Right lobe of liver (tissue), 6 donors: Measurements from ENCODE around the gene NCBP1. TPM values are rescaled to one million over a fixed set of nuclear protein-coding genes. Genes with fewer than 3 reads are reported as not detected.

ENCODE experiments used
- ATAC-seq, 4 donors: fragments of 200-7000 bp; cut with Tn5 transposase; one replicate each; pipeline ENCODE4 v1.9.1; 2020; ENCODE audit warnings: mild to moderate bottlenecking in 4 of 4, moderate library complexity in 4 of 4
- DNase-seq, 3 donors: peaks; one replicate each; pipeline ENCODE4 v3.0.0-alpha.2; 2020
- H3K27ac ChIP-seq, 3 donors: fragments of 200-600 bp; one replicate each; pipeline ENCODE4 v1.8.0; 2022
- H3K27me3 ChIP-seq, 2 donors: fragments of 200-600 bp; one replicate each; pipeline ENCODE4 v1.8.0; 2022
- H3K36me3 ChIP-seq, 4 donors: fragments of 200-600 bp; sonication (generic) in 1 of 4; one replicate each; pipeline versions ENCODE4 v1.5.1 to v1.8.0; 2017 to 2022; ENCODE audit warnings: control low read depth in 1 of 4
- H3K4me1 ChIP-seq, 4 donors: fragments of 200-600 bp; sonication (generic) in 1 of 4; one replicate each; pipeline versions ENCODE4 v1.5.1 to v1.8.0; 2017 to 2022; ENCODE audit warnings: control low read depth in 1 of 4
- H3K4me3 ChIP-seq, 3 donors: fragments of 200-600 bp; one replicate each; pipeline ENCODE4 v1.8.0; 2022
- H3K9me3 ChIP-seq, 4 donors: fragments of 200-600 bp; sonication (generic) in 1 of 4; one replicate each; pipeline versions ENCODE4 v1.5.1 to v1.8.0; 2017 to 2022; ENCODE audit warnings: control low read depth in 1 of 4
- CTCF ChIP-seq, 4 donors: fragments of 200-600 bp in 3 of 4; fragments of 450-650 bp in 1 of 4; IDR thresholded peaks; one replicate each; pipeline versions ENCODE4 v1.5.1 to v1.8.0; 2016 to 2022; ENCODE audit warnings: antibody characterized with exemption in 4 of 4, mild to moderate bottlenecking in 2 of 4
- POLR2A ChIP-seq: fragments of 450-650 bp; IDR thresholded peaks from one replicate; pipeline ENCODE4 v1.6.1; 2017; ENCODE audit warnings: antibody characterized with exemption, mild to moderate bottlenecking
- WGBS: methylation state at CpG from one replicate; pipeline ENCODE4 v1.1.6; 2018; ENCODE audit warnings: low coverage, low lambda C conversion rate; ENCODE audit not compliant: insufficient coverage; ENCODE audit errors: missing lambda C conversion rate; 5-methylcytosine and 5-hydroxymethylcytosine counted together
- intact Hi-C, 2 donors: fragments of 100-400 bp; cut with DNase I; formaldehyde crosslinking; loops; one replicate each; pipeline versions ENCODE4 v1.11.2 to v1.14.1; 2022
- total RNA-seq, 6 experiments: library from RNA; depleted of rRNA in 2 of 6; stranded (reverse); fragments of >200 nt in 2 of 6; fragmentation: NEBNext Ultra II Directional in 3 of 6; extraction: Animal tissue kit (Norgen Biotek cat#: 25700) in 3 of 6; gene quantifications; one replicate each; pipeline versions ENCODE4 v1.1.0 to v1.2.4, GENCODE V29; 2016 to 2023
- donor health status: DM: no; HTN: yes; CAD: no.
- donor health status: DM: no; HTN: no; CAD: no.
- donor health status: DM: no; HTN: no; CAD: no.
- donor health status: DM: no; HTN: yes; CAD: no.
- donor health status: DM: no; HTN: yes; CAD: no.

NCBP1 gene
- total RNA-seq, 6 experiments from 2014 or later, result 10.9 to 15.3 (median 12.5) TPM

GRCh38 chr9:97623946-97624345 lies 9.7 kb upstream of the NCBP1 start:
- TF ChIP-seq POLR2A, result no peak
- no peak for TF ChIP-seq CTCF (IDR thresholded peaks at IDR 0.05)
- WGBS, result 80% methylated on average over 1 of the region's 1 CpG
- intact Hi-C loops, result no loop called here
- H3K4me3 ChIP-seq, result no peak overlapping the region
- no peak overlapping the region for H3K27ac ChIP-seq
- no peaks in the 10 kb centered on the region for H3K27me3 ChIP-seq
- no peaks in the 10 kb centered on the region for H3K9me3 ChIP-seq
- no peak for DNase-seq
- peaks cover 0 to 8% (median 0%) of the 10 kb centered on the region in 4 donors for H3K36me3 ChIP-seq
- H3K4me1 ChIP-seq, result peaks cover 0 to 4% (median 0%) of the 10 kb centered on the region in 4 donors
- ATAC-seq, result no peak

DNA sequence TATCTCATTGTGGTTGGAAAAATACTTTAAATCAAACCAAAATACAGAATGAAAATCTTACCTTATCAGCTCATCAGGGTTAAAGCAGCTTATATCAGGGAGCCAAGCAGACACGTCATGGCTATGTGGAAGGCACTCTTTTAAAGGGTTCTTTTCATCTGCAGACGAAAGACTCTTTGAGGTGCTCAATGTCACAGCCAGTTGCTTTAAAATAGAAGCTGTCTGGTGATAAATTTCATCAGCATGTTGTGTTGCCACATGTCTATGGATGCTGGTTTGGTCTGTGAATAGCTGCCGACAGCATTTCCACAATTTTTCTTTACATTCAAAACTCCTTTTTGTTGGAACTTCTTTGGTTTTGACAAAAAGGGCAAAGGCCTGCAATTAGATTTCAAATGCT lies 8.0 kb upstream of the NCBP1 start:
- Histone ChIP-seq H3K4me3 (no peak overlapping the region), H3K4me1 (peaks cover 0 to 4% (median 0%) of the 10 kb centered on the region in 4 donors), H3K9me3 (no peaks in the 10 kb centered on the region), H3K36me3 (peaks cover 0 to 8% (median 0%) of the 10 kb centered on the region in 4 donors), H3K27ac (no peak overlapping the region), H3K27me3 (no peaks in the 10 kb centered on the region)
- no peak for TF ChIP-seq CTCF (IDR thresholded peaks at IDR 0.05)
- no peak for TF ChIP-seq POLR2A
- intact Hi-C loops, result no loop called here
- DNase-seq (no peak), ATAC-seq (no peak)
- WGBS, result 67% methylated on average over 3 of the region's 3 CpGs

DNA sequence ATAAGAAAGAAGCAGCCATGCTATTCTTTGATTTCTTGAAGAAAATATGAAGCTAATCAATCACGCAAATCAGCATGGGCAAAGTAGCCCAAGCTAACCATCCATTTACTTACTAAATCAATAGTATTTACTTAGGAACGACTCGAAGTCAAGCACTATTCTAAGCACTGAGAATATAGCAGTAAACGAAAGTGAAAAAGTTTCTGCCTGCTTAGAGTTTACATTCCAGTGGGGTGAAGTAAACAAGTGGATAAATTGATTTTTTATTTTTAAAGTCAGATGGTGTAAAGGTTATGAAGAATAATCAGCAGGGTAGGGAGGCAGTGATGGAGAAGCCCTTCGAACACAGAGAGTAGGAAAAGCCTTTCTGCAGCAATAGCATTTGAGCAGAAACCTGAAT lies 6.0 kb upstream of the NCBP1 start:
- intact Hi-C loops, result no loop called here
- ATAC-seq (peak; percentile 56 to 78 (median 70)), DNase-seq (no peak)
- Histone ChIP-seq H3K36me3 (peaks cover 0 to 8% (median 0%) of the 10 kb centered on the region in 4 donors), H3K4me1 (peaks cover 0 to 5% (median 2%) of the 10 kb centered on the region in 4 donors), H3K27ac (peak overlapping the region; percentile 31 to 63 (median 39)), H3K4me3 (peak overlapping the region in 2 of 3 donors; percentile 1 to 12), H3K9me3 (no peaks in the 10 kb centered on the region), H3K27me3 (no peaks in the 10 kb centered on the region)
- WGBS, result 20% methylated on average over 5 of the region's 5 CpGs
- TF ChIP-seq POLR2A (no peak), CTCF (IDR thresholded peaks at IDR 0.05) (no peak)

DNA sequence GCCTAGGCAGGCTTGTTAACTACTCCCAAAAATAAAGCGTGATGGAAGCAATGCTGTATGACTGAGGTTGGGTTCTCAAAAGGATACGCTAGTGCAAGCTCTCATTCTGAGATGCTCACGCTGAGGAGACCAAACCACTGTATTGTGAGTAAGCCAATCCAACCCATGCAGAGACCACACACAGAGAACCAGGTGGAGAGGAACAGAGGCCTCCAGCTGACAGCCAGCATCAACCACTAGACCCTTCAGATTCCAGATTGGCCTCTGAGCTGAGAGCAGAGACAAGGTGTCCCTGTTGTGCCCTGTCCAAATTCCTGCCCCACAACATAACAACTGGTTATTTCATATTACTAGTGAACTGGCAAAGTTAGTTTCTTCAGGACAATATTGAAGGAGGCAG lies 5.0 kb upstream of the NCBP1 start:
- DNase-seq, result no peak
- WGBS, result 100% methylated on average over 2 of the region's 3 CpGs
- ATAC-seq, result no peak
- Histone ChIP-seq H3K4me3 (no peak overlapping the region), H3K27ac (no peak overlapping the region), H3K4me1 (peaks cover 0 to 5% (median 2%) of the 10 kb centered on the region in 4 donors), H3K9me3 (no peaks in the 10 kb centered on the region), H3K27me3 (no peaks in the 10 kb centered on the region), H3K36me3 (peaks cover 0 to 8% (median 0%) of the 10 kb centered on the region in 4 donors)
- intact Hi-C loops, result no loop called here
- TF ChIP-seq CTCF (IDR thresholded peaks at IDR 0.05) (no peak), POLR2A (no peak)

- no peak for ATAC-seq
- TF ChIP-seq CTCF (IDR thresholded peaks at IDR 0.05) (no peak), POLR2A (no peak)
- intact Hi-C loops, result no loop called here
- Histone ChIP-seq H3K27me3 (no peaks in the 10 kb centered on the region), H3K4me3 (no peak overlapping the region), H3K9me3 (no peaks in the 10 kb centered on the region), H3K27ac (no peak overlapping the region), H3K4me1 (peaks cover 0 to 5% (median 2%) of the 10 kb centered on the region in 4 donors), H3K36me3 (peaks cover 0 to 8% (median 0%) of the 10 kb centered on the region in 4 donors)
- no peak for DNase-seq
Measured at GRCh38 chr9:97629156-97629555, 4.5 kb upstream of the NCBP1 start.
